ENCODE results near the gene TMEM190. TPM values are rescaled to one million over a fixed set of nuclear protein-coding genes. Genes with fewer than 3 reads are reported as not detected.

The TMEM190 gene
- total RNA-seq, 1 experiment from 2014 or later, result not detected

DNA sequence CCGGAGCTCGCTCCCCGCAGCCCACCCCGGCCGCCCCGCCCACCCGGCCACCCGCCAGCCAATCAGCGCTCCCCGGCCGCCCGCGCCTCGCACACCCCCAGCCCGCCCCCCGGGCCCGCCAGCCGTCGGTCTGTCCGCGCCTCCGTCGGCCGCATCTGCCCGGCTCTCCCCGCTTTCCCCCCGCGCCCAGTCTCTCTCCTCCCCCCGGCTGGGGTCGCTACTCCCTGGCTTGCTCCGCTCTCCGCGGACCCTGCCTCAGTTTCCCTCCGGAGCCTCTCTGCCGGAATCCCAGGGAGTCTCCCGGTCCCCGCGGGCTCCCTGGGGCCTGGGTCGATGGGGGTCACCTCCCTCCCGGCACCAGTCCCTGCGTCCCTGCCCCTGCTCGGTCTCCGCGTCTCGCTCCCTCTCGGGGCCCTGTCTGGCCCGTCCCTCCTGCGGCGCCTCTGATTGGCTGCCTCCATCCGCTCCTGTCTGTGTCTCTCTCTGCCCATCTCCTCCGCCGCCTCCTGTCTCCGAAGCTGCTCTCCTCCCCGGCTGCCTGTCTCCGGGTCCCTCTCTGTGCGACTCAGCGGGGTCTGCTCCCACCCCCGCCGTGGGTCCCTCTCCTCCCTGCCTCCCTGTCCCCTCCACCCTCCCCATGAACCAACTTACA, 6.8 kb upstream of the TMEM190 start:
- no peak for DNase-seq (ENCODE audit: low spot score)

- DNase-seq (ENCODE audit: low spot score), result no peak
Observed at GRCh38 chr19:55370305-55370988, 6.2 kb upstream of the TMEM190 start, which contains the start of gene IL11. TSS of gene IL11 (minus strand) at chr19:55370463. CDS start at chr19:55370310, 153 bp downstream.

DNA sequence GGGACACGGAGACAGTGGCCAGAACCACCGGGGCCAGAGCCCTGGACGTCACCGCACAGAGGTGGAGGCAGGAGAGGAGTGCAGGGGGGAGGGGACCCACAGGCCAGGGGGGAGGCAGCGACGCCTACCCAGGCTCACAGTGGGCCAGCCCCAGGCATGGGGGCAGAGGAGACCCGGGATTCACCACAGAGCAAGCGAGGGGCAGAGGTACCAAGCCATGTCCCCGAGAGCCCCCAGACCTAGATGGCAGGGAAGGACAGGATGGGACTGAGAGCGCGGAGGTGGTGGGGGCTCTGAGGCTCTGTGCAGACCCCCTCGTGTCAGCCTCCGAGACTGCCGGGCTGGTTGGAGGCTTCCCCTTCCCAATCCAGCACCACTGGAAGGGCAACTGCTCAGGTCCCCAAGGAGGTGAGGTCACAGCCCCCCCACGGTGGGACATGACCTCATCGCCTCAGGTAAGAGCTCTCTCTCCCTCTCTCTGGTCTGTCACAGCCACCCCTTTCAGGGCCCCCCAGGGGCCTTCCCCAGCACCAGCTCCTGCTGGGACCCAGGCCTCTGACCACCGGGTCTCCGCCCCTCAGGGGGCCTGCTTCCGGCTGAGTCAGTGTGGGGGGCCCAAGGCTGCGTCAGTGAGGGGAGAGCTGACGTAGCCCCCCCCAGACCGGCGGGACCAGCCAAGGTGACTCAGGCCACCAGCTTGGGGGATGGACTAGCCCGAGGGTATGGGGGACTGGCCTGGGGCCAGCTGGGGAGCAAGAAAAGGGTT, 4.1 kb upstream of the TMEM190 start:
- no peak for DNase-seq (ENCODE audit: low spot score)

DNA sequence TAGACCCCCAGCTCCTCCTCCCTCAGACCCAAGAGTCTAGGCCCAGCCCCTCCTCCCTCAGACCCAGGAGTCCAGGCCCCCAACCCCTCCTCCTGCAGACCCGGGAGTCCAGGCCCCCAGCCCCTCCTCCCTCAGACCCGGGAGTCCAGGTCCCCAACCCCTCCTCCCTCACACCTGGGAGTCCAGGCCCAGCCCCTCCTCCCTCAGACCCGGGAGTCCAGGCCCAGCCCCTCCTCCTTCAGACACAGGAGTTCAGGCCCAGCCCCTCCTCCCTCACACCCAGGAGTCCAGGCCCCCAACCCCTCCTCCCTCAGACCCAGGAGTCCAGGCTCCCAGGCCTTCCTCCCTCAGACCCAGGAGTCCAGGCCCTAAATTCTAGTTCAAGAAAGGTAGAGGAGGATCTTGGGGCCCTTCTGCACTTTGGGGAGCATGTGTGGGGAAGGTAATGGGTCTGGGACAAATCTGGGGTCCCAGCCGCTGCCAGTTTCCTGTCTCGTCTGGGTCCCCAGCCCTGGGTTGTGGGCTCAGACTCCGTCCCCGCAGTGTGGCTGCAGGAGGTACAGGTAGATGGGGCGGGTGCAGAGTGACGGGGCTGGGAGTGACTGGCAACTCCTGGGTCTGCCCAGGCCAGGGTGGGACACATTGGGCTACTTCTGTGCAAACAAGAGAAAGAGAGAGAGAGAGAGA, 3.2 kb upstream of the TMEM190 start:
- no peak for DNase-seq (ENCODE audit: low spot score)

DNA sequence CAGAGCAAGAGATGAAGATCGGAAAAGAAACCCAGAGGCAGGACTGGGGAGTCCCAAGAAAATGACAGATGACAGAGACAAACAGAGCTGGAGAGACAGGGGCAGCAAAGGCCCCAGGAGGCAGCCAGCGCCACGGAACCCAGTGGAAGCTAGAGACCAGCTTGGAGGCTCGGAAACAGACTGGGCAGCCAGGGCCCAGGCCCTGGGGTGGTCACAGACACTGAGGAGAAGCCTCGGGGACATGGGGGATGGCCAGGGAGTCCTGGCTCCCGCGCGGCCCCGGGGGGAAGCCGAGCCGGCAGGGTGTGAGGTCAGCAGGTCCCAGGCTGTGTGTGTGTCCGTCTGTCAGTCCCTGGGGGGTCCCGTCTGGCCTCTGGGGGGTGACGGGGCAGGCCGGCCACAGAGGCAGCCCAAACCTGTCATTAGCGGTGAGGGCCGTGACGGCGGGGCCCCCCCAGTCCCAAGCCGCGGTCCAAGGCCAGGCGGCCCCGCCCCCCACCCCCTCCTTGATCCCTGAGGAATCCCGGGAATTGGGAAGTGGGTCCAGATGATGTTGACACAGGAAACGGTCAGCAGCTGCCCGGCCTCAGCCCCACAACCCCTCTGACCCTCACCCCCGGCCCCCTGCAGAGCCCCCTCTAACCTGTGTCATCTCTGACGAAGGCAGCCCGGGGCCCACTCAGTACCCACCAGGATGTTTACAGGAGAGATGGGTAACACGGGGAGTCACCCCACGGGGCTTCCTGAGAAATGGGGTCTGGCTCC, 2.5 kb upstream of the TMEM190 start:
- peak; percentile 60 for DNase-seq (ENCODE audit: low spot score)

- DNase-seq (ENCODE audit: low spot score), result no peak
Observed at GRCh38 chr19:55377356-55378131, 918 bp downstream of the TMEM190 start.

DNA sequence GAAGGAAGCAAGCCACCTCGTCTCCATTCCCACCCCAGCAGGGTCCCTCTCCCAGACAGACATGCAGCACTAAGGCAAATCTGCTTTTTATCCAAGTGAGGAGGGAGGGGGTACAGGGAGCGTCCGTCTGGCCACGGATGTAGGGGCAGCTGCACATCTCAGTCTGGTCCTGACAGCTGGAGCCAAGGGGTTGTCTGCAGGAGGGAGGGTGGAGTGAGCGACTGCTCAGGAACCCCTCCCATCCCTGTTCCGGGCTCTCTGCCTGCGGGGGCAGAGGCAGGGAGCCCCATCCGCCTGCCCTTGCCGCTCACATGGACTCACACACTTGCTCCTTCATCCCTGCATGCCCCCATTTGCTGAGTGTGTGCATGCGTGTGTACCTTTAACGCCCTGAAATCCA, 2.5 kb downstream of the TMEM190 start:
- no peak for DNase-seq (ENCODE audit: low spot score)

GRCh38 chr19:55382013-55382412, 5.4 kb downstream of the TMEM190 start:
- no peak for DNase-seq (ENCODE audit: low spot score)

- no peak for DNase-seq (ENCODE audit: low spot score)
Observed at GRCh38 chr19:55382522-55383054, 6.0 kb downstream of the TMEM190 start.

DNA sequence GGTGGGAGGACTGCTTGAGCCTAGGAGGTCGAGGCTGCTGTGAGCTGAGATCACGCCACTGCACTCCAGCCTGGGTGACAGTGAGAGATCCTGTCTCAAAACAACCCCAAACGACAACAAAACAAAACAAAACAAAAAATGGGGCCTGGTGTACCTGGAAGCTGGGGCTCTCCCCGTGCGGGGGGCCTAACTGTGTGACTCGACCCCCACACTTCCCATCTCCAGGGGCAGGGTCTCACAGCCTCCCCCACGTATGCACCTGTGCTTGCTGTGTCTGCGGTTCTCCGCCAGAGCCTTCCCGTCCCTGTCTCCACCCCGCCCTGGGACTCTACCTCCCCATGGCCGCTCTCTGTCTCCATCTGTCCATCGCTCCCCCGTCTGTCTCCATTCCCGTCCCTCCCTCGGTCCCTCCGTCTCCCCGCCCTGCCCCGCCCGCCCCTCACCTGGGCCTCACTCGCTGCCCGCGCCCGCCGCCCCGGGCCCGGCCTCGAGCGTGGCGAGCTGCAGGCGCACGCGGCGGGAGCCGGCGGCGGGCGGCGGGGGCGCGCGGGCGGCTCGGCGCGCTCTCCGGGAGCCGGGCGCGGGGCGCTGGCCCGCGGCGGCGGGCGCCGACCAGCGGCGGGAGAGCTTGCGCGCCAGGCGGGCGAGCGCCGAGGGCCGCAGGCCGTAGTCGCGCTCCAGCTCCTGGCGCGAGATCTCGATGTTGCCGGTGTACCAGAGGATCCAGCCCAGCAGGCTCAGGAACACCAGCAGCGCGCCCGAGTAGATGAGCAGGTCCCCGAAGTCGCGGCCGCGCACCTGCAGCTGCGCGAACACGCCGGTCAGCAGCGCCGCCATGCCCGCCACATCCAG, 6.9 kb downstream of the TMEM190 start:
- DNase-seq (ENCODE audit: low spot score), result peak; percentile 83

GRCh38 chr19:55384131-55384919, 7.7 kb downstream of the TMEM190 start, which contains the start of gene TMEM238:
TSS of gene TMEM238 (minus strand) at chr19:55384292. CDS start at chr19:55384259, 33 bp downstream.
- peak; percentile 88 for DNase-seq (ENCODE audit: low spot score)

DNA sequence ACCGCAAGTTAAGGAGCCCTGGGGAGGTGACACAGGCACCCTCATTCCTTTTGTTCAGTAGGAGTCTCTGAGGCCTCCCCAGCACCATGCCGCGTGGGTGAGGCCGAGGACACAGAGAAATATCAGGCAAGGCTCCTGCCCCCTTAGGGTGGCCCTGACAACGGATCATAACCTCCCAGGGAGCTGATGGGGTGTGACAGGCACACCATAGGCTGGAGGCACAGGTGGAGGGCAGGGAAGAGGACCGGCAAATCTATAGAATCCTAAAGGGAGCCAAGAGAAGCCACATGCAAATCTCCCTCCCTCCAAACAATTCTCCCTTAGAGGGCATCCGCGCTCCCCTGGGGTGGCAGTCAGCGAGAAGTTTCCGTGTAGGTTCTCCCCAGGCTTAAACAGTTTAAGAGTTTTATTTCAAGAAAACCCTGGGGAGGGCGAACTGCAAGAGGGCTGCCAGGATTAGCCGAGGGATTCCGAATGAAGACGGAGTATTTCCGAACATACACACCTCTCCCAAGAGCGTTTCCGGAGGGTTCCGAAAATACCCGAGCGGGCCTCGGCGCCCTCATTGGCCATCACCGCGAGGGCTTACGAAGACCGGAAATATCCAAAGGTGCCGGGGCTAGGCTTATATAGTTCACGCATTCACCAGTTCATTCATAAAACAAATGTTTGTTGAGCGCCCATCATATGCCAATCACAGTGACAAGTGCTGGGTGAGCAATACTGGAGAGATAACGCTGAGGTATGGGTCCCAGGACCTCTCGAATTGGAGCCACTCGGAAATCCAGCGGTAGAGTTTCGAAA, 8.5 kb downstream of the TMEM190 start:
- DNase-seq (ENCODE audit: low spot score), result peak; percentile 100

DNA sequence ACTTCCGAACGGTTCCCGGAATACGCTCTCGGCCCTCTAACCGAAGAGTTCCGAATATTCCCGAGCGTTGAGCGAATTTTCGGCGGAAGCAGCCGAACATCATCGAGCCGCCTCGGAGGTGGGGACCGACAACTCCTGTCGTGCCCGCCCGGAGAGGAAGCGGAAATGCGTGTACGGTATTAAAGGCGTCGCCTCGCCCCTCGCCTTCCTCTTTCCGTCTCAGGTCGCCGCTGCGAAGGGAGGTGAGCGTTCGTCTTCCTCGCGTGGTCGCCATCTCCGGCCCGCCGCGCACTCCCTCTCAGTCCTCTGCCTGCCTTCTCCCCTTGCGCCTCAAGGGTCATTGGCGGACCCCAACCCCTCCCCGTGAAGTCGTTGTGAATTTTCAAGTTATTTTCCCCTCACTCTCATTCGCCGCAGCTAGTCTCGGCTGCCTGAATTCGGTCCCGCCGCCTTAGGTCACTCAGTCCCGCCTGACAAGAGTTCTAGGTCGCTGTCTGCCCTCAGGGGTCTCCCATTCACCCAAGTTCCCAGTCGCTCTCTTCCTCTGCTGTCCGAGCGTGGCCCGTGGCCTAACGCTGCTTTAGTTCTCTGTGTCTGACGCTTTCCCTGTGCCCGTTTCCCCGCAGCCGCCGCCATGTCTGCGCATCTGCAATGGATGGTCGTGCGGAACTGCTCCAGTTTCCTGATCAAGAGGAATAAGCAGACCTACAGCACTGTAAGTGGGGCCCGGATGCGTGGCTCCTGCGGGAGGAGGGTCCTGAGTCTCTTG, 9.3 kb downstream of the TMEM190 start, which contains the start of gene RPL28:
TSS of gene RPL28 (plus strand) at position 209 of the 769 bp plus-strand sequence. CDS start at position 635, 426 bp downstream.
- DNase-seq (ENCODE audit: low spot score), result peak; percentile 100

- no peak for DNase-seq (ENCODE audit: low spot score)
Observed at GRCh38 chr19:55386493-55386971, 9.9 kb downstream of the TMEM190 start.

DNA sequence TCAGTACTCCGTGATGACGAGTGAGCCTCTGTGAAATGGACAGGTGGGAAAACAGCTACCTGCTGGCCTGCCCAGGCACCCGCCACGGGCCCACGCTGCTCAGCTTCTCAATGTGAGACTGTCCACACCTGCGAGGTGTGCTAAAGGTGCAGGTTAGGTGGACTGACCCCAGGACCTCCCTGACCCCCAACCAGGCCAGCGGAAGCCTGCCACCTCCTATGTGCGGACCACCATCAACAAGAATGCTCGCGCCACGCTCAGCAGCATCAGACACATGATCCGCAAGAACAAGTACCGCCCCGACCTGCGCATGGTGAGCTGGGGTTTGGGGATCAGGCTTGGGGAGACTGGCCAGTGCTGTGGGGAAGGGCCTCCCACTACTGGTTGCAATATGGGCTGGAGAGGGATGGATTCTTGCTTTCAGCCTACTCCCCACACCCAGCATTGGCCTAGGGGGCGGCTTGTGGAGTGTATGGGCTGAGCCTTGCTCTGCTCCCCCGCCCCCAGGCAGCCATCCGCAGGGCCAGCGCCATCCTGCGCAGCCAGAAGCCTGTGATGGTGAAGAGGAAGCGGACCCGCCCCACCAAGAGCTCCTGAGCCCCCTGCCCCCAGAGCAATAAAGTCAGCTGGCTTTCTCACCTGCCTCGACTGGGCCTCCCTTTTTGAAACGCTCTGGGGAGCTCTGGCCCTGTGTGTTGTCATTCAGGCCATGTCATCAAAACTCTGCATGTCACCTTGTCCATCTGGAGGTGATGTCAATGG, 11.3 kb downstream of the TMEM190 start:
- no peak for DNase-seq (ENCODE audit: low spot score)

Data from HT-29 (cell line).